OCI-LY7 (cell line): Measurements from ENCODE around the gene SH3BGRL3. TPM values are rescaled to one million over a fixed set of nuclear protein-coding genes. Genes with fewer than 3 reads are reported as not detected.

Experiments
- BruUV-seq: library from RNA; stranded (reverse); fragments of 400-500 nt; replicated peaks from 2 replicates; lab custom pipeline; 2021; lab: Mats Ljungman, UMichigan
- CTCF ChIA-PET: fragments of 300-600 bp; sonication (Branson Sonifier 250); formaldehyde crosslinking; loops from one replicate; lab custom pipeline; 2022; ENCODE audit warnings: antibody characterized with exemption; ENCODE audit not compliant: unreplicated experiment; lab: Charles Lee
- POLR2A ChIA-PET: fragments of 300-600 bp; sonication (Branson Sonifier 250); formaldehyde crosslinking; loops from one replicate; lab custom pipeline; 2022; ENCODE audit warnings: antibody characterized with exemption; lab: Charles Lee
- DNase-seq: peaks from one replicate; pipeline ENCODE4 v3.0.0-alpha.2; 2015; ENCODE audit warnings: low spot score
- H2AFZ ChIP-seq: fragments of 200-600 bp; sonication (generic), shearing (Covaris generic); 2 replicates; pipeline ENCODE4 v1.6.1; 2014; ENCODE audit warnings: mild to moderate bottlenecking, antibody characterized with exemption, low read length, moderate library complexity
- H3K27ac ChIP-seq: fragments of 200-600 bp; sonication (generic); 2 replicates; pipeline ENCODE4 v1.5.1; 2014; ENCODE audit warnings: mixed run types, low read depth, mild to moderate bottlenecking, moderate library complexity, low read length, inconsistent platforms; ENCODE audit not compliant: poor library complexity, severe bottlenecking
- H3K36me3 ChIP-seq: fragments of 200-600 bp; sonication (generic); 2 replicates; pipeline ENCODE4 v1.6.1; 2014; ENCODE audit warnings: mild to moderate bottlenecking, antibody characterized with exemption, low read length, moderate library complexity, mixed read lengths; ENCODE audit not compliant: insufficient read depth
- H3K4me1 ChIP-seq: fragments of 200-600 bp; sonication (generic); 2 replicates; pipeline ENCODE4 v1.5.1; 2014; ENCODE audit warnings: mild to moderate bottlenecking, low read length; ENCODE audit not compliant: insufficient read depth, poor library complexity, severe bottlenecking
- H3K4me2 ChIP-seq: fragments of 200-600 bp; sonication (generic); 2 replicates; pipeline ENCODE4 v1.6.1; 2014; ENCODE audit warnings: mild to moderate bottlenecking, low read length
- H3K4me3 ChIP-seq: fragments of 200-600 bp; sonication (generic); 2 replicates; pipeline ENCODE4 v1.5.1; 2014; ENCODE audit warnings: mild to moderate bottlenecking, low read depth, low read length; ENCODE audit not compliant: poor library complexity, severe bottlenecking
- H3K79me2 ChIP-seq: fragments of 200-600 bp; sonication (generic); 2 replicates; pipeline ENCODE4 v1.6.1; 2016; ENCODE audit warnings: low read depth, mild to moderate bottlenecking, low read length, moderate library complexity, mixed read lengths; ENCODE audit not compliant: insufficient read depth
- H3K9me2 ChIP-seq: fragments of 200-600 bp; sonication (generic); 2 replicates; pipeline ENCODE4 v1.6.1; 2016; ENCODE audit warnings: mild to moderate bottlenecking, low read length, mixed read lengths; ENCODE audit not compliant: insufficient read depth
- H3K9me3 ChIP-seq: fragments of 200-600 bp; sonication (generic); 2 replicates; pipeline ENCODE4 v1.6.1; 2014; ENCODE audit warnings: mild to moderate bottlenecking, mixed run types, low read length, mixed read lengths
- H4K20me1 ChIP-seq: fragments of 200-600 bp; sonication (generic); 2 replicates; pipeline ENCODE4 v1.6.1; 2014; ENCODE audit warnings: mild to moderate bottlenecking, antibody characterized with exemption, low read length, moderate library complexity, mixed read lengths; ENCODE audit not compliant: insufficient read depth
- CTCF ChIP-seq: fragments of 200-600 bp; sonication (generic); conservative IDR thresholded peaks from 2 replicates; pipeline ENCODE4 v1.5.1; 2014; ENCODE audit warnings: mild to moderate bottlenecking, antibody characterized with exemption, low read length, moderate library complexity, mixed read lengths
- EZH2phosphoT487 ChIP-seq: fragments of 200-600 bp; sonication (generic); IDR thresholded peaks from 2 replicates; pipeline ENCODE4 v1.6.1; 2018; ENCODE audit warnings: low read depth, borderline replicate concordance, mild to moderate bottlenecking, mixed run types, antibody characterized with exemption, low read length, moderate library complexity, mixed read lengths
- intact Hi-C: fragments of 100-400 bp; cut with micrococcal nuclease; formaldehyde crosslinking; loops from one replicate; pipeline ENCODE4 v1.10.0; 2022; ENCODE audit not compliant: unreplicated experiment
- total RNA-seq, 2 experiments: library from RNA; depleted of rRNA in 1 of 2; stranded (reverse); fragments of >200 nt in 1 of 2; shearing (Covaris generic) in 1 of 2; gene quantifications; 2 replicates each; pipeline ENCODE4 v1.2.3, GENCODE V29; 2014 to 2022

Gene SH3BGRL3
- total RNA-seq, 2 experiments from 2014 or later = 25.3 to 60.9 TPM

GRCh38 chr1:26320896-26321295, 41.0 kb downstream of the SH3BGRL3 start:
- TF ChIP-seq CTCF = no peak
- TF ChIP-seq EZH2phosphoT487 = no peak
- Histone ChIP-seq H3K4me1 (peaks cover 55% of the 10 kb centered on the region), H2AFZ (no peak overlapping the region), H4K20me1 (no peaks in the 10 kb centered on the region), H3K9me2 (no peaks in the 10 kb centered on the region), H3K27ac (peak overlapping the region; percentile 91), H3K4me2 (peak overlapping the region; percentile 95), H3K79me2 (peaks cover 35% of the 10 kb centered on the region), H3K36me3 (peaks cover 59% of the 10 kb centered on the region), H3K9me3 (no peaks in the 10 kb centered on the region), H3K4me3 (peak overlapping the region; percentile 93)
- BruUV-seq = no TSS peak
- intact Hi-C loops = loop anchor here (1.0 to 2.0 kb wide), 2 partner anchors 36 to 42 kb away; no protein-coding TSS in a partner anchor
- CTCF ChIA-PET = interaction anchor here (0.6 to 3.9 kb wide), 5 partner anchors 21 to 40 kb away, joined by 3 to 37 read pairs (median 4); no protein-coding TSS in a partner anchor
- POLR2A ChIA-PET = interaction anchor here (1.1 to 11.7 kb wide), 2 partner anchors 10 to 33 kb away, joined by 3 to 273 read pairs; no protein-coding TSS in a partner anchor
- DNase-seq = no peak

- Histone ChIP-seq H3K27ac (peak overlapping the region; percentile 91), H3K9me3 (no peaks in the 10 kb centered on the region), H3K9me2 (no peaks in the 10 kb centered on the region), H3K4me2 (peak overlapping the region; percentile 95), H3K36me3 (peaks cover 59% of the 10 kb centered on the region), H2AFZ (no peak overlapping the region), H3K4me1 (peaks cover 49% of the 10 kb centered on the region), H3K4me3 (peak overlapping the region; percentile 93), H3K79me2 (peaks cover 35% of the 10 kb centered on the region), H4K20me1 (no peaks in the 10 kb centered on the region)
- ChIA-PET POLR2A (interaction anchor here (0.8 to 11.7 kb wide), 4 partner anchors 11 to 33 kb away, joined by 3 to 273 read pairs (median 6); no protein-coding TSS in a partner anchor), CTCF (interaction anchor here (0.7 to 3.9 kb wide), 6 partner anchors 21 to 37 kb away, joined by 3 to 37 read pairs (median 4); no protein-coding TSS in a partner anchor)
- TF ChIP-seq CTCF (peak; percentile 96), EZH2phosphoT487 (no peak)
- DNase-seq = peak; percentile 91
- BruUV-seq = TSS peak; percentile 11
- intact Hi-C loops = loop anchor here (1.0 to 2.0 kb wide), 2 partner anchors 36 to 41 kb away; no protein-coding TSS in a partner anchor
Observed at GRCh38 chr1:26321315-26322041, 41.6 kb downstream of the SH3BGRL3 start.
